Small intestine (tissue), 7 donors: ENCODE data around the gene GNB1L. TPM values are rescaled to one million over a fixed set of nuclear protein-coding genes. Genes with fewer than 3 reads are reported as not detected.

Experiments used
- DNase-seq, 2 donors: peaks; one replicate each; pipeline versions ENCODE4 v3.0.0 to v3.0.0-alpha.2; 2013
- FAIRE-seq: peaks from 2 replicates; lab custom pipeline; 2012; peaks lifted over from hg19 to GRCh38; lab: Jason Lieb, UNC
- H3K27ac ChIP-seq, 3 donors: one replicate each; pipeline ENCODE4 v1.5.1; 2013; ENCODE audit warnings: low read length in 2 of 3, mild to moderate bottlenecking in 2 of 3, control low read depth in 1 of 3, inconsistent platforms in 1 of 3, low read depth in 1 of 3, moderate library complexity in 1 of 3
- H3K27me3 ChIP-seq, 3 donors: one replicate each; pipeline ENCODE4 v1.6.1; 2013; ENCODE audit warnings: low read length in 3 of 3, inconsistent platforms in 1 of 3; ENCODE audit not compliant: control insufficient read depth in 3 of 3, insufficient read depth in 3 of 3
- H3K36me3 ChIP-seq, 3 donors: one replicate each; pipeline ENCODE4 v1.6.1; 2013; ENCODE audit warnings: low read length in 3 of 3, inconsistent platforms in 1 of 3, low read depth in 1 of 3, mild to moderate bottlenecking in 1 of 3, moderate library complexity in 1 of 3; ENCODE audit not compliant: control insufficient read depth in 3 of 3, insufficient read depth in 2 of 3
- H3K4me1 ChIP-seq, 3 donors: one replicate each; pipeline ENCODE4 v1.6.1; 2013; ENCODE audit warnings: low read length in 2 of 3, inconsistent platforms in 1 of 3, low read depth in 1 of 3, mild to moderate bottlenecking in 1 of 3, moderate library complexity in 1 of 3; ENCODE audit not compliant: control insufficient read depth in 3 of 3, insufficient read depth in 2 of 3
- H3K4me3 ChIP-seq, 3 donors: one replicate each; pipeline ENCODE4 v1.5.1; 2013; ENCODE audit warnings: low read length in 3 of 3, control low read depth in 1 of 3, inconsistent platforms in 1 of 3, low read depth in 1 of 3, mild to moderate bottlenecking in 1 of 3, moderate library complexity in 1 of 3
- H3K9me3 ChIP-seq, 2 donors: one replicate each; pipeline ENCODE4 v1.6.1; 2013; ENCODE audit warnings: low read depth in 1 of 2, low read length in 1 of 2; ENCODE audit not compliant: control insufficient read depth in 2 of 2, insufficient read depth in 1 of 2
- WGBS, 3 donors: extraction: QIAGEN DNeasy Blood & Tissue Kit; methylation state at CpG; one replicate each; pipeline ENCODE4 v1.1.7; 2013; 5-methylcytosine and 5-hydroxymethylcytosine counted together
- polyA plus RNA-seq, 4 donors: library from polyadenylated mRNA; stranded (reverse) in 3 of 4; unstranded in 1 of 4; fragments of 200-250 nt in 3 of 4; fragments of 120-200 nt in 1 of 4; gene quantifications; one replicate each; pipeline versions ENCODE4 v1.2.1 to v1.2.3, GENCODE V29; 2013
- donor health status: healthy with polysubstance abuse.
- donor health status: control.
- donor health status: control.
- donor health status: Bipolar disorder and iron deficiency.
- donor health status: healthy.

The GNB1L gene
- polyA plus RNA-seq, 4 donors = 4.0 to 18.9 (median 9.8) TPM

GRCh38 chr22:19747551-19747950 is 107.1 kb downstream of the GNB1L start:
- no peaks in the 10 kb centered on the region for H3K36me3 ChIP-seq
- H3K27ac ChIP-seq = no peak overlapping the region
- no peak for FAIRE-seq
- H3K4me3 ChIP-seq = no peak overlapping the region
- peaks cover 0 to 45% (median 4%) of the 10 kb centered on the region in 3 donors for H3K27me3 ChIP-seq
- WGBS, 3 donors = 67 to 78% (median 75%) methylated on average over 11 to 12 of the region's 12 CpGs
- DNase-seq = no peak
- H3K9me3 ChIP-seq = no peaks in the 10 kb centered on the region
- no peaks in the 10 kb centered on the region for H3K4me1 ChIP-seq

DNA sequence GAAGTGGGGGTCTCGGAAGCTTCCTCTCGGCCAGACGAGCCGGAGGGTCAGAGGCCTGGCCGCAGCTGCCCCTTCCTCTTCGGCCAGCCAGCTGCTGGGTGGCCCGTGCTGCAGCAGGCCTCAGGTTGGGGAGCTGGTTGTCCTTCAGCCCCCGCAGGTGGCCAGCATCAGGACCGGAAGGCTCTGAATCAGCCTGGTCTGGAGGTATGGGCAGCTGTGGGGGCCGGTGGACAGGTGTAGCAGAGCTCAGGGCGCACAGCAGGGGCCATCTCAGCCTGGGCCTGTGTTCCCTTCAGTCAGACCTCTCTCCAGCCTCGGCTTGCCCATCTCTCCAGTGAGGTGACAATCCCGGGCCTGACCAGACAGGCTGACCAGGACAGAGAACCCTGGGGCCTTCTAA is 107.9 kb downstream of the GNB1L start:
- FAIRE-seq (no peak), DNase-seq (no peak)
- Histone ChIP-seq H3K4me1 (no peaks in the 10 kb centered on the region), H3K27ac (no peak overlapping the region), H3K4me3 (no peak overlapping the region), H3K9me3 (no peaks in the 10 kb centered on the region), H3K36me3 (no peaks in the 10 kb centered on the region), H3K27me3 (peaks cover 0 to 37% (median under 1%) of the 10 kb centered on the region in 3 donors)
- WGBS, 3 donors = 87 to 90% (median 89%) methylated on average over 11 to 13 of the region's 13 CpGs

DNA sequence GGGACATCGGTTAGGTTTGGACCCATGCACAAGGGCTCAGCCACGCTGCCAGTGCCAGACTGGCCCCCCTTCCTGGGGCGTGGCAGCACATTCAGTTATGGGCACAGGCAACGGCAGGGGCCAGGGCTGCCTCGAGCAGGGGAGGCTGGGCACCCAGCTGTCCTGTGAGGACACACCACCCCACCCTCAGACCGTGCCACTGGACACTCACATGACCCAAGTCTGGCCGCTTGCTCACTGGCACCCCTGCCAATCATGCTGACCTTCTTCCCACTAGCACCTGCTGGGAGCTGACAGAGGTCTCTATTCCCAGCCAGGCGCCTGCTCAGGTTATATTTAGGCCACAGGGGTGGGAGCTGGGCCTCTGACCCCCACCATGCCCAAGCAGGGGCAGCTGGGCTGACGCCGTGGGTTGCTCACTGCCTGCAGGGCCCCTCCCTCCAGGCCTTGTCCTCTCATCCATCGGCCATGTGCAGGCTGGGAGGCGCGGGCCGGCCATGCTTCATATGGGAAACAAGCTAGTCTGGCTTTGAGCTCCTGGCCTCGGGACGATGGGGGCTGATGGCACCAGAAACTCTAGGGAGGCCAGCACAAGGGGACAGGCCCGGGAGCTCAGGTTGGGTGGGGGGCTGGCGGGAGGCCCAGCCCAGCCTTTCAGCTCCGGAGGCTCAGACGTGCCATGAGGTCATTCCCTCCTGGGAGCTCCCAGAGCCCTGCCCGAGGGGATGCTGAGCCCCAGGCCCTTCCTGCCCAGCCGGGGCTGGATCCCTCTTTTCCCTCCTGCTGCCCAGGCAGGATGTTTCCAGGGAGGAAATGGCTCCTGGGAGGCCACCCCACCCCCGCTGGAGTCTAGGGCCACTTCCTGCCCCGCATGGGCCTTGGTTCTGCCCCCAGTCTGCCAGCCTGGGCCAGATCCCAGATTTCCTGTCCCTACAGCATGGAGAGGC is 109.2 kb downstream of the GNB1L start:
- no peak for FAIRE-seq
- no peaks in the 10 kb centered on the region for H3K4me1 ChIP-seq
- WGBS, 3 donors = 46 to 58% (median 57%) methylated on average over 23 to 24 of the region's 24 CpGs

DNA sequence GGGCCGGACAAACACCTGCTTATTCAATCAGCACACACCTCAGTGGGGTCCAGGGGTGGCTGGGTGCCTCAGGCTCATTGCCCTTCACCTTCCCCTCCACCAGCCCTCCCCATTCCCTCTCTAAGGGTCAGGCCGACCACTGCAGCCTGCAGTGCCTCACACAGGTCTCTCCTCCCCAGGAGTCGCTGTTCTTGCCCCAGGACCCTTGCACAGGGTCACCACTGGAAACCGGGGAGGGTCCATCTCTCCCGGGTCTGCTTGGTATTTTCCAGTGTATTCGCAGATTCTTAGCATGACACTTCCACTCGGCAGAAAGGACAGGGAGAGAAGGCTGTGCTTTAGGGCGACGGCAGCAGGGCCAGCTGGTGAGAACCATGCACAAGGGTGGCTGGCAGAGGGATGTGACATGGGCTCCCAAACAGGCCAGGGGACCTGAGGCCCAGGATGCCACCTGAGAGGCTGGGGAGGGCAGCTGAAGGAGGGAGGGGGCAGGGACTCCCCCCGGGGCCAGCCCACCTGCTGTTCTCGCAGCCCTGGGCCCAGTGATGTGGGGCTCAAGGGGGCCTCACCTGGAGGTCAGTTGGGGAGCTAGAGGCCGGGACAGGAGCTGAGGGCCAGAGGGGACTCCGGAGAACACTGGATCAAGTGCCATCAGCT is 110.2 kb downstream of the GNB1L start:
- Histone ChIP-seq H3K9me3 (no peaks in the 10 kb centered on the region), H3K4me1 (no peaks in the 10 kb centered on the region), H3K36me3 (no peaks in the 10 kb centered on the region), H3K27me3 (peaks cover 0 to 18% (median 0%) of the 10 kb centered on the region in 3 donors), H3K4me3 (no peak overlapping the region), H3K27ac (no peak overlapping the region)
- no peak for DNase-seq
- FAIRE-seq = no peak
- 78 to 87% (median 81%) methylated on average over 13 of the region's 13 CpGs for WGBS, 3 donors

More for the DNA sequence above, 109.2 kb downstream of the GNB1L start:
- Histone ChIP-seq H3K9me3 (no peaks in the 10 kb centered on the region), H3K27me3 (peaks cover 0 to 26% (median 0%) of the 10 kb centered on the region in 3 donors), H3K36me3 (no peaks in the 10 kb centered on the region), H3K27ac (no peak overlapping the region), H3K4me3 (no peak overlapping the region)
- DNase-seq = no peak

GRCh38 chr22:19743651-19744050 is 111.0 kb downstream of the GNB1L start:
- WGBS, 3 donors = 54 to 75% (median 69%) methylated on average over 4 of the region's 4 CpGs
- no peak for DNase-seq
- no peaks in the 10 kb centered on the region for H3K9me3 ChIP-seq
- H3K4me1 ChIP-seq = no peaks in the 10 kb centered on the region
- H3K4me3 ChIP-seq = no peak overlapping the region
- no peak overlapping the region for H3K27ac ChIP-seq
- H3K27me3 ChIP-seq = peaks cover 0 to 11% (median 0%) of the 10 kb centered on the region in 3 donors
- no peaks in the 10 kb centered on the region for H3K36me3 ChIP-seq
- FAIRE-seq = no peak

GRCh38 chr22:19743081-19743480 is 111.6 kb downstream of the GNB1L start:
- no peak for FAIRE-seq
- H3K27me3 ChIP-seq = peaks cover 0 to 7% (median 0%) of the 10 kb centered on the region in 3 donors
- no peak overlapping the region for H3K4me3 ChIP-seq
- H3K27ac ChIP-seq = no peak overlapping the region
- H3K36me3 ChIP-seq = no peaks in the 10 kb centered on the region
- no peaks in the 10 kb centered on the region for H3K9me3 ChIP-seq
- WGBS, 3 donors = 77 to 92% (median 89%) methylated on average over 6 of the region's 6 CpGs
- no peaks in the 10 kb centered on the region for H3K4me1 ChIP-seq
- no peak for DNase-seq

DNA sequence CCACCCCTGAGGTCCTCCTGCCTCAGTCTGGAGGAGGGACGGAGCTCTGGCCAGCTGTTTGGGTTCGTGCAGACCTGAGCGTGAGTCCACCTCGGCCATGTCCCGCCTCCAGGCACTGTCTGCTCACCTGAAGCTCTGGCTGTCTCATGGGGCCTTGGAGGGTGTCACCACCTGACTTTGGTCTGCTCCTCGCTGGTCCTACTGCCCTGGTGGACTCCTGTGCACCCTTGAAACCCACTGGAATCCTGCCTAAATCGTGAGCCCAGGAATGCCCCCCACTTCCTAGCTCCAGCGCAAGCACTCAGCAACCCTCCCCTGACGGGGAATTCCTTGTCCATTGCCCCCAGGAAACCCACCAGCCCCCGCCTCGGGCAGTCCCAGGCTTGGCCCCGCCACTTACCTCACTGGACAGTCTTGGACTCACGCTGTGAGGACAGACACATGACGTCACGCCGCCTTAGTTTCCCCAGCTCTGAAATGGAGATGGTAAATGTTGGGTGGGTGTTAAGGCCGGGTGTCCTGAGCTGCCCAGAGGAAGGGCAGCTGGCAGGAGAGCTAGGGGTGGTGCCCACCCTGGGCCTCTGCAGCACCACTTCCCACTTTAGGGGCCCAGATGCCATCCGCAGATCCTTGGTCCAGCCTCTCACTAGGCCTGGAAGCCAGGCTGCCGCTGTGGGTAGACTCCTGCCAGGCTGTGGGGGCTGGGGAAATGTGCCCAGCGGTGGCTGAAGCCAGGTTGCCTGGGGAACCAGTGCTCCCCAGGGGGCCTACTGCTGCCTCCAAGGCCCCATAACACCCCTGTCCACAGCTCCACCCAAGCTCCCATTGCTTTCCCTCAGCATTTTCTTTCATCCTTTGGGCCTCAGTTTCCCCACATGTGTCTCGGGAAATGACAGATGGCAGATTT is 112.3 kb downstream of the GNB1L start:
- Histone ChIP-seq H3K4me1 (no peaks in the 10 kb centered on the region), H3K27me3 (peaks cover 0 to 6% (median 0%) of the 10 kb centered on the region in 3 donors), H3K4me3 (no peak overlapping the region), H3K36me3 (no peaks in the 10 kb centered on the region), H3K9me3 (no peaks in the 10 kb centered on the region), H3K27ac (no peak overlapping the region)
- 83 to 89% (median 86%) methylated on average over 21 of the region's 21 CpGs for WGBS, 3 donors
- DNase-seq (no peak), FAIRE-seq (no peak)

DNA sequence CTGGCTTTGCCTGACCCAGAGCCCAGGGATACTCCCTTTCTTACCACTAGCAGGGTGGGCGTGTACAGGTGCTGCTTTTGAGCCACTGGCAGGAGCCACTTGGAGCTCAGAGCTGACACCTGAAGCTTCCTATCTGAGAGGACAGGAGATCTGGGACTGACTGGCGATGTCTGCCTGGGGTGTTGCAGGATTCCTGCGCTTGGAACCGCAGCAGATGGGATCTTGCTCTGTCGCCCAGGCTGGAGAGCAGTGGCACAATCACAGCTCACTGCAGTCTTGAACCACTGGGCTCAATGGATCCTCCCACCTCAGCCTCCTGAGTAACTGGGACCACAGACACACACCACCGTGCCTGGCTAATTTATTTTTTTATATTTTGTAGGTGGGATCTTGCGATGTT is 113.6 kb downstream of the GNB1L start:
- Histone ChIP-seq H3K27me3 (peaks cover 0 to 17% (median 0%) of the 10 kb centered on the region in 3 donors), H3K36me3 (no peaks in the 10 kb centered on the region), H3K9me3 (no peaks in the 10 kb centered on the region), H3K4me1 (no peaks in the 10 kb centered on the region), H3K4me3 (no peak overlapping the region), H3K27ac (no peak overlapping the region)
- FAIRE-seq (no peak), DNase-seq (no peak)
- 88 to 90% (median 90%) methylated on average over 7 of the region's 7 CpGs for WGBS, 3 donors
